Keratinocyte (primary cell): ENCODE data around the gene UMODL1. TPM values are rescaled to one million over a fixed set of nuclear protein-coding genes. Genes with fewer than 3 reads are reported as not detected.

Experiments
- DNase-seq: peaks from one replicate; pipeline ENCODE4 v3.0.0-alpha.2; 2011; ENCODE audit warnings: low read depth, missing footprints, low spot score
- FAIRE-seq: peaks from 2 replicates; lab custom pipeline; 2011; peaks lifted over from hg19 to GRCh38; lab: Jason Lieb, UNC
- H2AFZ ChIP-seq: 2 replicates; pipeline ENCODE4 v1.6.0; 2012; ENCODE audit warnings: low read length, control low read depth, inconsistent platforms; ENCODE audit not compliant: control insufficient read depth
- H3K27ac ChIP-seq: 2 replicates; pipeline ENCODE4 v1.5.1; 2011; ENCODE audit warnings: low read length; ENCODE audit not compliant: control insufficient read depth, insufficient read depth
- H3K27me3 ChIP-seq: 3 replicates; pipeline ENCODE4 v1.6.0; 2011; ENCODE audit warnings: low read length; ENCODE audit not compliant: control insufficient read depth, insufficient read depth; ENCODE audit errors: extremely low read depth
- H3K36me3 ChIP-seq, 2 experiments: 2 replicates in 1 of 2; 3 replicates in 1 of 2; pipeline ENCODE4 v1.5.1; 2011; ENCODE audit warnings: low read length in 2 of 2, mild to moderate bottlenecking in 1 of 2; ENCODE audit not compliant: control insufficient read depth in 2 of 2, insufficient read depth in 2 of 2; ENCODE audit errors: extremely low read depth in 1 of 2
- H3K4me1 ChIP-seq: 3 replicates; pipeline ENCODE4 v1.5.1; 2011; ENCODE audit warnings: low read length; ENCODE audit not compliant: control insufficient read depth, insufficient read depth; ENCODE audit errors: extremely low read depth
- H3K4me2 ChIP-seq: 3 replicates; pipeline ENCODE4 v1.6.0; 2011; ENCODE audit warnings: low read depth, low read length; ENCODE audit not compliant: control insufficient read depth, insufficient read depth; ENCODE audit errors: extremely low read depth
- H3K4me3 ChIP-seq, 3 experiments: fragments of 200-600 bp in 1 of 3; sonication (generic) in 1 of 3; 2 replicates in 2 of 3; 3 replicates in 1 of 3; pipeline ENCODE4 v1.5.1; 2011 to 2016; ENCODE audit warnings: low read length in 3 of 3, mild to moderate bottlenecking in 3 of 3, control low read depth in 2 of 3, inconsistent platforms in 1 of 3, low read depth in 1 of 3, mixed read lengths in 1 of 3, mixed run types in 1 of 3, moderate library complexity in 1 of 3; ENCODE audit not compliant: control insufficient read depth in 2 of 3, insufficient read depth in 2 of 3; ENCODE audit errors: extremely low read depth in 1 of 3
- H3K79me2 ChIP-seq: 2 replicates; pipeline ENCODE4 v1.6.0; 2012; ENCODE audit warnings: low read length; ENCODE audit not compliant: control insufficient read depth, insufficient read depth
- H3K9ac ChIP-seq: 3 replicates; pipeline ENCODE4 v1.6.0; 2011; ENCODE audit warnings: low read length; ENCODE audit not compliant: control insufficient read depth, insufficient read depth; ENCODE audit errors: extremely low read depth
- H3K9me1 ChIP-seq: 3 replicates; pipeline ENCODE4 v1.6.0; 2011; ENCODE audit warnings: low read length; ENCODE audit not compliant: control insufficient read depth, insufficient read depth; ENCODE audit errors: extremely low read depth
- H3K9me3 ChIP-seq: 2 replicates; pipeline ENCODE4 v1.5.1; 2012; ENCODE audit warnings: low read depth, low read length; ENCODE audit not compliant: control insufficient read depth
- H4K20me1 ChIP-seq: 3 replicates; pipeline ENCODE4 v1.6.0; 2011; ENCODE audit warnings: low read length; ENCODE audit not compliant: control insufficient read depth, insufficient read depth; ENCODE audit errors: extremely low read depth
- EZH2 ChIP-seq: IDR thresholded peaks from one replicate; pipeline ENCODE4 v1.6.1; 2012; ENCODE audit warnings: inconsistent platforms, mild to moderate bottlenecking, low read length, moderate library complexity
- dilution Hi-C: fragments of 300-500 bp; cut with MboI; formaldehyde crosslinking; loops from one replicate; pipeline ENCODE4 v1.7.0; 2020; ENCODE audit warnings: low sequenced_read_pairs; ENCODE audit not compliant: extremely low pct_ligation_motif_present
- polyA plus RNA-seq, 5 experiments: library from polyadenylated mRNA; depleted of rRNA in 3 of 5; stranded (reverse) in 3 of 5; stranded (forward) in 1 of 5; unstranded in 1 of 5; fragments of >200 nt; gene quantifications; 1 replicate in 1 of 5; 2 replicates in 3 of 5; 3 replicates in 1 of 5; pipeline versions ENCODE4 v1.2.1 to v1.2.3, GENCODE V29; 2011 to 2012; ENCODE audit warnings: missing spikeins in 2 of 5, low read depth in 1 of 5, low replicate concordance in 1 of 5
- TF ChIP-seq, protein P1 (sequence below), 3 experiments: IDR thresholded peaks in 1 of 3; conservative IDR thresholded peaks in 1 of 3; optimal IDR thresholded peaks in 1 of 3; 2 replicates in 2 of 3; 3 replicates in 1 of 3; pipeline versions ENCODE3 to v1.5.1; 2011; ENCODE audit warnings: low read length in 3 of 3, mild to moderate bottlenecking in 3 of 3, moderate library complexity in 2 of 3, control low read depth in 1 of 3, inconsistent platforms in 1 of 3; ENCODE audit not compliant: insufficient read depth in 2 of 3; ENCODE audit errors: extremely low read depth in 1 of 3

UMODL1 gene
- polyA plus RNA-seq, 1 donor (not counting 4 experiments of a cell fraction or from before 2014, with no cell fraction given) = 0.03 TPM

DNA sequence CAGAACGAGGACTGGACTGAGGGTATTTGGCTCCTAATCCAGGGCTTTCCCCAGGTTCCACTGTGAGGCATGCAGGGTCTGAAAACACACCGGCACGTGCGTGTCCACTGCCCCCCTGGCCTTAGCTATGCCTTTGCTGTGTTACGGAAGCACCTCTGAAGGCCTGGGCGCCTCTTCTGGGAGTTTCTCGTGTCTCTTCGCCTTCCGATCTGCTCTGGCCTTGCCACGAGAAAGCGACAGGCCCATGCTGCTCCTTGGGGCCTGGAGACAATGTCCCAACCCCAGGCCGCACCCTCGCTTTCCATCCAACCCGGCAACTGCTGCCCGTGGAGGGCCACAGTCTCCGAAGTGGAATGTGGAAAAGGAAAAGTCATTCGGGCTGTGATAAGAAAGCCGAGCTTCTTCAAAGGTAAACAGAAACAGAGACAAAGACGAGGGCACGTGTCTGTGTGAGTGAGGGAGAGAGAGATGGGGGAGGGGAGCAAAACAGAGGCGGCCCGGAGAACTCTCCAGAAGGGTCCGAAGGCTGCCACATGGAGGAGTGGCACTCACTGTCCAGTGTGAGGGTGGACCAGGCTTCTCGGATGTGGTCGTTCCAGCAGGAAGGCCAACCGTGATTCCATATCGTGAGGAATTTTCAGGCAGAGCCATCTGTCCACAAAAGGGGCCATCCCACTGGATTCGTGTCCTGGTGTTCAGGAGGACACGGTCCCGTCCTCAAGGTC, 3.4 kb upstream of the UMODL1 start:
- Histone ChIP-seq H3K9me3 (no peaks in the 10 kb centered on the region), H2AFZ (no peak overlapping the region), H3K79me2 (no peaks in the 10 kb centered on the region), H3K9ac (no peak overlapping the region), H3K9me1 (peaks cover 3% of the 10 kb centered on the region), H3K4me2 (no peak overlapping the region), H3K4me1 (peaks cover 25% of the 10 kb centered on the region), H4K20me1 (no peaks in the 10 kb centered on the region), H3K27me3 (peaks cover 5% of the 10 kb centered on the region), H3K36me3 (no peaks in the 10 kb centered on the region), H3K27ac (no peak overlapping the region), H3K4me3 (no peak overlapping the region)
- dilution Hi-C loops = no loop called here
- no peak for TF ChIP-seq EZH2
- TF ChIP-seq, protein P1, sequence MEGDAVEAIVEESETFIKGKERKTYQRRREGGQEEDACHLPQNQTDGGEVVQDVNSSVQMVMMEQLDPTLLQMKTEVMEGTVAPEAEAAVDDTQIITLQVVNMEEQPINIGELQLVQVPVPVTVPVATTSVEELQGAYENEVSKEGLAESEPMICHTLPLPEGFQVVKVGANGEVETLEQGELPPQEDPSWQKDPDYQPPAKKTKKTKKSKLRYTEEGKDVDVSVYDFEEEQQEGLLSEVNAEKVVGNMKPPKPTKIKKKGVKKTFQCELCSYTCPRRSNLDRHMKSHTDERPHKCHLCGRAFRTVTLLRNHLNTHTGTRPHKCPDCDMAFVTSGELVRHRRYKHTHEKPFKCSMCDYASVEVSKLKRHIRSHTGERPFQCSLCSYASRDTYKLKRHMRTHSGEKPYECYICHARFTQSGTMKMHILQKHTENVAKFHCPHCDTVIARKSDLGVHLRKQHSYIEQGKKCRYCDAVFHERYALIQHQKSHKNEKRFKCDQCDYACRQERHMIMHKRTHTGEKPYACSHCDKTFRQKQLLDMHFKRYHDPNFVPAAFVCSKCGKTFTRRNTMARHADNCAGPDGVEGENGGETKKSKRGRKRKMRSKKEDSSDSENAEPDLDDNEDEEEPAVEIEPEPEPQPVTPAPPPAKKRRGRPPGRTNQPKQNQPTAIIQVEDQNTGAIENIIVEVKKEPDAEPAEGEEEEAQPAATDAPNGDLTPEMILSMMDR (optimal IDR thresholded peaks at IDR 0.05 in 1 of 3, IDR thresholded peaks at IDR 0.05 in 1 of 3, conservative IDR thresholded peaks at IDR 0.05 in 1 of 3; ENCODE audit: extremely low read depth in 1 of 3, insufficient read depth in 2 of 3, low read length in 3 of 3) = no peak
- DNase-seq (no peak), FAIRE-seq (no peak)

GRCh38 chr21:42068256-42068545, 2.9 kb upstream of the UMODL1 start:
- TF ChIP-seq, protein P1 (optimal IDR thresholded peaks at IDR 0.05 in 1 of 3, IDR thresholded peaks at IDR 0.05 in 1 of 3, conservative IDR thresholded peaks at IDR 0.05 in 1 of 3; ENCODE audit: extremely low read depth in 1 of 3, insufficient read depth in 2 of 3, low read length in 3 of 3) = no peak
- TF ChIP-seq EZH2 = no peak
- Histone ChIP-seq H4K20me1 (no peaks in the 10 kb centered on the region), H3K27me3 (peaks cover 7% of the 10 kb centered on the region), H3K4me2 (no peak overlapping the region), H3K36me3 (no peaks in the 10 kb centered on the region), H3K27ac (no peak overlapping the region), H3K9me3 (no peaks in the 10 kb centered on the region), H3K9me1 (peaks cover 3% of the 10 kb centered on the region), H3K4me1 (peaks cover 19% of the 10 kb centered on the region), H3K79me2 (no peaks in the 10 kb centered on the region), H2AFZ (no peak overlapping the region), H3K4me3 (no peak overlapping the region), H3K9ac (no peak overlapping the region)
- FAIRE-seq (no peak), DNase-seq (no peak)
- dilution Hi-C loops = no loop called here
